ENCODE measurements around the gene MYH14.

- no peak for TF ChIP-seq CTCF (IDR thresholded peaks at IDR 0.05)
- no peak for TF ChIP-seq POLR2A (IDR thresholded peaks at IDR 0.05)
Measured at GRCh38 chr19:50276370-50277063, 73.1 kb downstream of the MYH14 start.
